ENCODE measurements around the gene DPF3.

The DPF3 gene

GRCh38 chr14:72715850-72716228, 178.1 kb downstream of the DPF3 start:
- DNase-seq (ENCODE audit: low spot score): no peak

GRCh38 chr14:72715215-72715849, 178.6 kb downstream of the DPF3 start:
- DNase-seq (ENCODE audit: low spot score): no peak

GRCh38 chr14:72714871-72715214, 179.1 kb downstream of the DPF3 start:
- DNase-seq (ENCODE audit: low spot score): no peak

- DNase-seq (ENCODE audit: low spot score): no peak
These were observed 179.8 kb downstream of the DPF3 start for GRCh38 chr14:72714094-72714493.

GRCh38 chr14:72711936-72712335, 182.0 kb downstream of the DPF3 start:
- no peak for DNase-seq (ENCODE audit: low spot score)

GRCh38 chr14:72709916-72710611, 183.8 kb downstream of the DPF3 start:
- DNase-seq (ENCODE audit: low spot score): no peak

GRCh38 chr14:72708708-72709475, 185.0 kb downstream of the DPF3 start:
- no peak for DNase-seq (ENCODE audit: low spot score)

GRCh38 chr14:72708222-72708621, 185.7 kb downstream of the DPF3 start:
- DNase-seq (ENCODE audit: low spot score): no peak

GRCh38 chr14:72706485-72706884, 187.4 kb downstream of the DPF3 start:
- DNase-seq (ENCODE audit: low spot score): no peak

GRCh38 chr14:72704502-72704901, 189.4 kb downstream of the DPF3 start:
- DNase-seq (ENCODE audit: low spot score): no peak

- no peak for DNase-seq (ENCODE audit: low spot score)
These were observed 192.3 kb downstream of the DPF3 start for GRCh38 chr14:72701605-72702004.

- DNase-seq (ENCODE audit: low spot score): no peak
These were observed 192.7 kb downstream of the DPF3 start for GRCh38 chr14:72701237-72701565.

- no peak for DNase-seq (ENCODE audit: low spot score)
These were observed 193.3 kb downstream of the DPF3 start for GRCh38 chr14:72700338-72701236.

- DNase-seq (ENCODE audit: low spot score): peak; percentile 16
These were observed 194.0 kb downstream of the DPF3 start for GRCh38 chr14:72699852-72700257.

GRCh38 chr14:72699443-72699842, 194.5 kb downstream of the DPF3 start:
- DNase-seq (ENCODE audit: low spot score): no peak

GRCh38 chr14:72692696-72693095, 201.2 kb downstream of the DPF3 start:
- DNase-seq (ENCODE audit: low spot score): no peak

GRCh38 chr14:72690324-72690723, 203.6 kb downstream of the DPF3 start:
- no peak for DNase-seq (ENCODE audit: low spot score)

- no peak for DNase-seq (ENCODE audit: low spot score)
These were observed 204.8 kb downstream of the DPF3 start for GRCh38 chr14:72688990-72689671.

- DNase-seq (ENCODE audit: low spot score): no peak
These were observed 207.1 kb downstream of the DPF3 start for GRCh38 chr14:72686832-72687231.

GRCh38 chr14:72686101-72686500, 207.8 kb downstream of the DPF3 start:
- DNase-seq (ENCODE audit: low spot score): no peak

- no peak for DNase-seq (ENCODE audit: low spot score)
These were observed 208.4 kb downstream of the DPF3 start for GRCh38 chr14:72685456-72685855.

GRCh38 chr14:72683787-72684186, 210.1 kb downstream of the DPF3 start:
- no peak for DNase-seq (ENCODE audit: low spot score)

Data from kidney capillary endothelial cell (primary cell).